A673 (cell line): ENCODE results near the gene LAMP5. TPM values are rescaled to one million over a fixed set of nuclear protein-coding genes. Genes with fewer than 3 reads are reported as not detected.

Experiments
- BruUV-seq: library from RNA; stranded (reverse); fragments of 400-500 nt; replicated peaks from 2 replicates; lab custom pipeline; 2021; lab: Mats Ljungman, UMichigan
- CTCF ChIA-PET: fragments of 300-600 bp; sonication (Branson Sonifier 250); formaldehyde crosslinking; loops from one replicate; lab custom pipeline; 2022; ENCODE audit warnings: antibody characterized with exemption; lab: Charles Lee
- POLR2A ChIA-PET: fragments of 300-600 bp; sonication (Branson Sonifier 250); formaldehyde crosslinking; loops from one replicate; lab custom pipeline; 2022; ENCODE audit warnings: antibody characterized with exemption; ENCODE audit not compliant: low non-redundant PET; lab: Charles Lee
- DNase-seq: peaks from one replicate; pipeline ENCODE4 v3.0.0-alpha.2; 2015; ENCODE audit warnings: low spot score
- H3K27ac ChIP-seq: fragments of 200-600 bp; sonication (generic); 2 replicates; pipeline ENCODE4 v1.5.1; 2016; ENCODE audit warnings: mixed run types, low read depth, mild to moderate bottlenecking, mixed read lengths, antibody characterized with exemption, low read length; ENCODE audit not compliant: poor library complexity, severe bottlenecking
- H3K27me3 ChIP-seq: fragments of 200-600 bp; sonication (generic); replicated peaks from 2 replicates; pipeline ENCODE4 v1.6.1; 2017; ENCODE audit warnings: mixed run types, low read depth, mild to moderate bottlenecking, mixed read lengths, antibody characterized with exemption, low read length; ENCODE audit not compliant: insufficient read depth, poor library complexity
- H3K36me3 ChIP-seq: fragments of 200-600 bp; sonication (generic); 2 replicates; pipeline ENCODE4 v1.6.1; 2016; ENCODE audit warnings: mixed run types, mild to moderate bottlenecking, mixed read lengths, antibody characterized with exemption, low read length; ENCODE audit not compliant: insufficient read depth, poor library complexity, severe bottlenecking
- H3K4me1 ChIP-seq: fragments of 200-600 bp; sonication (generic); 2 replicates; pipeline ENCODE4 v1.6.1; 2017; ENCODE audit warnings: mixed run types, mild to moderate bottlenecking, mixed read lengths, antibody characterized with exemption, low read length; ENCODE audit not compliant: insufficient read depth, poor library complexity, severe bottlenecking
- H3K4me3 ChIP-seq: fragments of 200-600 bp; sonication (generic); 2 replicates; pipeline ENCODE4 v1.5.1; 2016; ENCODE audit warnings: low read depth, mixed run types, mild to moderate bottlenecking, mixed read lengths, low read length; ENCODE audit not compliant: poor library complexity, severe bottlenecking
- H3K9me3 ChIP-seq: fragments of 200-600 bp; sonication (generic); 2 replicates; pipeline ENCODE4 v1.6.1; 2016; ENCODE audit warnings: mixed run types, low read depth, mild to moderate bottlenecking, mixed read lengths, antibody characterized with exemption, low read length; ENCODE audit not compliant: poor library complexity, severe bottlenecking
- CTCF ChIP-seq: fragments of 300-800, 200-600 bp; sonication (generic); conservative IDR thresholded peaks from 2 replicates; pipeline ENCODE4 v1.5.1; 2017; ENCODE audit warnings: low read depth, mild to moderate bottlenecking, antibody characterized with exemption, low read length, moderate library complexity, mixed read lengths
- EZH2 ChIP-seq: fragments of 200-600 bp; sonication (generic); IDR thresholded peaks from 2 replicates; pipeline ENCODE4 v1.6.1; 2017; ENCODE audit warnings: borderline replicate concordance, low read depth, mild to moderate bottlenecking, mixed read lengths, antibody characterized with exemption, low read length; ENCODE audit not compliant: poor library complexity, severe bottlenecking
- intact Hi-C: fragments of 100-400 bp; cut with micrococcal nuclease; formaldehyde crosslinking; loops from one replicate; pipeline ENCODE4 v1.10.0; 2022; ENCODE audit not compliant: unreplicated experiment
- total RNA-seq: library from RNA; stranded (reverse); gene quantifications from 2 replicates; pipeline ENCODE4 v1.2.3, GENCODE V29; 2021

Gene LAMP5
- total RNA-seq, 1 experiment from 2014 or later: not detected

DNA sequence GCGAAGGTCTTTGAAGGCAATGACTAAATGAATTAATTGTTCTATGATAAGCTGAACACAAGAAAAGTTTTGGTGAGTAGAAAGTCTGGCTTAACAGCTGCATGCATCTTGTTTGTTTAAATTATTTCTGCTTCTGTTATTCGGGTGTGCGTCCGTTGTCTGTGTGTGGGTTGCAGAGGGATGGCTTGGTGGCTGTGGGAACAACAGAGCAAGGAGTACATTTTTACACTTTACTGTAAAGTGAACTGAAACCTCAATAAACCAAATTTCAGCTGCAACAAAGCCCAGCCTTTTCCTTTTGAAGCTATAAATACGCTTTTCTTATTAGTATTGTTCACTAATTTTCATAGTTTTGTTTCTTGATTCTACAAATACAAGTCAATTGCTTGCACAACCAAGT is 3.5 kb upstream of the LAMP5 start:
- Histone ChIP-seq H3K4me1 (no peaks in the 10 kb centered on the region), H3K27me3 (peaks cover 70% of the 10 kb centered on the region), H3K27ac (no peak overlapping the region), H3K36me3 (no peaks in the 10 kb centered on the region), H3K9me3 (no peaks in the 10 kb centered on the region), H3K4me3 (no peak overlapping the region)
- TF ChIP-seq CTCF: no peak
- no peak for TF ChIP-seq EZH2
- POLR2A ChIA-PET: no interaction called here
- CTCF ChIA-PET: no interaction called here
- no peak for DNase-seq
- intact Hi-C loops: no loop called here
- no TSS peak for BruUV-seq

GRCh38 chr20:9514072-9514460 is 324 bp upstream of the LAMP5 start:
- intact Hi-C loops: no loop called here
- TF ChIP-seq EZH2 (no peak), CTCF (no peak)
- Histone ChIP-seq H3K36me3 (no peaks in the 10 kb centered on the region), H3K4me1 (no peaks in the 10 kb centered on the region), H3K4me3 (no peak overlapping the region), H3K9me3 (no peaks in the 10 kb centered on the region), H3K27me3 (peaks cover 77% of the 10 kb centered on the region), H3K27ac (no peak overlapping the region)
- no peak for DNase-seq
- ChIA-PET POLR2A (interaction anchor here (0.6 kb wide), 1 partner anchor 168 kb away, joined by 3 read pairs; no protein-coding TSS in a partner anchor), CTCF (no interaction called here)
- BruUV-seq: no TSS peak

DNA sequence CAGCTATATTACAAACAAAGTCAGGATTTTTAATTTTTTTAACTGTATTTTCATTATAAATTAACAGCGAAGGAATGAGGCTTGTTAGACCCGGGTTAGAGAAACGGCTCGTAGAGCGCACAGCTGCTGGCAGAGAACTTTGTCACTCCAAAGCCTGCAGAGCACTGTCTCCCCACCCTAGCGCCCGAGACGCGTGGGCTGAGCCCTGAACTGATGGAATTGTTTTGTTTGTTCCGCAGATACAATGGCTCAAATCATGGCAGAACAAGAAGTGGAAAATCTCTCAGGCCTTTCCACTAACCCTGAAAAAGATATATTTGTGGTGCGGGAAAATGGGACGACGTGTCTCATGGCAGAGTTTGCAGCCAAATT is 810 bp downstream of the LAMP5 start:
- no TSS peak for BruUV-seq
- TF ChIP-seq EZH2 (peak; percentile 29), CTCF (no peak)
- H3K27ac ChIP-seq: no peak overlapping the region
- no peak for DNase-seq
- POLR2A ChIA-PET: no interaction called here
- H3K27me3 ChIP-seq: peaks cover 74% of the 10 kb centered on the region
- no peaks in the 10 kb centered on the region for H3K36me3 ChIP-seq
- no peaks in the 10 kb centered on the region for H3K9me3 ChIP-seq
- intact Hi-C loops: no loop called here
- CTCF ChIA-PET: no interaction called here
- no peak overlapping the region for H3K4me3 ChIP-seq
- no peaks in the 10 kb centered on the region for H3K4me1 ChIP-seq
